Measurements from ENCODE around the gene CBY1. TPM values are rescaled to one million over a fixed set of nuclear protein-coding genes. Genes with fewer than 3 reads are reported as not detected.
"Not testable (repeated sequence)": the region's sequence is repeated elsewhere in the genome, so short reads cannot be mapped to it uniquely, and the experiment has no call there.

Gene CBY1
- polyA plus RNA-seq, 1 donor, result 38.7 TPM

GRCh38 chr22:38644245-38644644 lies 12.2 kb upstream of the CBY1 start:
- not testable (repeated sequence) for H3K27ac ChIP-seq (ENCODE audit: low read length); H3K27me3 ChIP-seq (ENCODE audit: control insufficient read depth, insufficient read depth, low read length); DNase-seq; H3K36me3 ChIP-seq (ENCODE audit: control insufficient read depth, insufficient read depth, low read length); H3K4me3 ChIP-seq (ENCODE audit: low read length); H3K9me3 ChIP-seq (ENCODE audit: control insufficient read depth, low read depth, low read length); H3K4me1 ChIP-seq (ENCODE audit: control insufficient read depth, insufficient read depth, low read length)
- no CpG with 5 or more reads among the region's 5 CpGs for WGBS (ENCODE audit: insufficient coverage, low lambda C conversion rate)

- H3K36me3 ChIP-seq (ENCODE audit: control insufficient read depth, insufficient read depth, low read length), result no peaks in the 10 kb centered on the region
- H3K27me3 ChIP-seq (ENCODE audit: control insufficient read depth, insufficient read depth, low read length), result no peaks in the 10 kb centered on the region
- H3K4me1 ChIP-seq (ENCODE audit: control insufficient read depth, insufficient read depth, low read length), result no peaks in the 10 kb centered on the region
- no peak for DNase-seq
- H3K27ac ChIP-seq (ENCODE audit: low read length), result no peak overlapping the region
- no CpG with 5 or more reads among the region's 6 CpGs for WGBS (ENCODE audit: insufficient coverage, low lambda C conversion rate)
- no peak overlapping the region for H3K4me3 ChIP-seq (ENCODE audit: low read length)
- H3K9me3 ChIP-seq (ENCODE audit: control insufficient read depth, low read depth, low read length), result no peaks in the 10 kb centered on the region
These were observed 11.0 kb upstream of the CBY1 start for GRCh38 chr22:38645430-38645829.

GRCh38 chr22:38649841-38650522 lies 6.5 kb upstream of the CBY1 start:
- H3K9me3 ChIP-seq (ENCODE audit: control insufficient read depth, low read depth, low read length), result no peaks in the 10 kb centered on the region
- no peak overlapping the region for H3K4me3 ChIP-seq (ENCODE audit: low read length)
- H3K4me1 ChIP-seq (ENCODE audit: control insufficient read depth, insufficient read depth, low read length), result no peaks in the 10 kb centered on the region
- WGBS (ENCODE audit: insufficient coverage, low lambda C conversion rate), result 60% methylated on average over 1 of the region's 5 CpGs
- no peaks in the 10 kb centered on the region for H3K36me3 ChIP-seq (ENCODE audit: control insufficient read depth, insufficient read depth, low read length)
- no peaks in the 10 kb centered on the region for H3K27me3 ChIP-seq (ENCODE audit: control insufficient read depth, insufficient read depth, low read length)
- no peak for DNase-seq
- H3K27ac ChIP-seq (ENCODE audit: low read length), result no peak overlapping the region

GRCh38 chr22:38652859-38653258 lies 3.6 kb upstream of the CBY1 start:
- H3K4me1 ChIP-seq (ENCODE audit: control insufficient read depth, insufficient read depth, low read length), result no peaks in the 10 kb centered on the region

GRCh38 chr22:38653741-38654140 lies 2.7 kb upstream of the CBY1 start:
- Histone ChIP-seq H3K27me3 (ENCODE audit: control insufficient read depth, insufficient read depth, low read length) (no peaks in the 10 kb centered on the region), H3K4me3 (ENCODE audit: low read length) (no peak overlapping the region), H3K36me3 (ENCODE audit: control insufficient read depth, insufficient read depth, low read length) (no peaks in the 10 kb centered on the region), H3K9me3 (ENCODE audit: control insufficient read depth, low read depth, low read length) (no peaks in the 10 kb centered on the region), H3K4me1 (ENCODE audit: control insufficient read depth, insufficient read depth, low read length) (no peaks in the 10 kb centered on the region), H3K27ac (ENCODE audit: low read length) (no peak overlapping the region)
- DNase-seq, result no peak
- WGBS (ENCODE audit: insufficient coverage, low lambda C conversion rate), result no CpG with 5 or more reads among the region's 8 CpGs

More at GRCh38 chr22:38652859-38653258, 3.6 kb upstream of the CBY1 start:
- Histone ChIP-seq H3K36me3 (ENCODE audit: control insufficient read depth, insufficient read depth, low read length) (no peaks in the 10 kb centered on the region), H3K27ac (ENCODE audit: low read length) (peak overlapping the region; percentile 47), H3K27me3 (ENCODE audit: control insufficient read depth, insufficient read depth, low read length) (no peaks in the 10 kb centered on the region), H3K9me3 (ENCODE audit: control insufficient read depth, low read depth, low read length) (no peaks in the 10 kb centered on the region), H3K4me3 (ENCODE audit: low read length) (no peak overlapping the region)
- peak; percentile 71 to 84 for DNase-seq

- peak overlapping the region; percentile 90 for H3K27ac ChIP-seq (ENCODE audit: low read length)
- no peak for DNase-seq
- H3K9me3 ChIP-seq (ENCODE audit: control insufficient read depth, low read depth, low read length), result no peaks in the 10 kb centered on the region
- no CpG with 5 or more reads among the region's 22 CpGs for WGBS (ENCODE audit: insufficient coverage, low lambda C conversion rate)
- H3K27me3 ChIP-seq (ENCODE audit: control insufficient read depth, insufficient read depth, low read length), result no peaks in the 10 kb centered on the region
- H3K36me3 ChIP-seq (ENCODE audit: control insufficient read depth, insufficient read depth, low read length), result no peaks in the 10 kb centered on the region
- no peaks in the 10 kb centered on the region for H3K4me1 ChIP-seq (ENCODE audit: control insufficient read depth, insufficient read depth, low read length)
- peak overlapping the region; percentile 85 for H3K4me3 ChIP-seq (ENCODE audit: low read length)
These were observed 751 bp upstream of the CBY1 start for GRCh38 chr22:38655519-38656255.

GRCh38 chr22:38657045-38657909 lies 839 bp downstream of the CBY1 start:
- Histone ChIP-seq H3K27ac (ENCODE audit: low read length) (peak overlapping the region; percentile 90), H3K9me3 (ENCODE audit: control insufficient read depth, low read depth, low read length) (no peaks in the 10 kb centered on the region), H3K27me3 (ENCODE audit: control insufficient read depth, insufficient read depth, low read length) (no peaks in the 10 kb centered on the region), H3K4me1 (ENCODE audit: control insufficient read depth, insufficient read depth, low read length) (no peaks in the 10 kb centered on the region), H3K4me3 (ENCODE audit: low read length) (peak overlapping the region; percentile 85), H3K36me3 (ENCODE audit: control insufficient read depth, insufficient read depth, low read length) (peaks cover 8% of the 10 kb centered on the region)
- 0% methylated on average over 1 of the region's 16 CpGs for WGBS (ENCODE audit: insufficient coverage, low lambda C conversion rate)
- DNase-seq, result peak; percentile 16 to 64

- H3K4me1 ChIP-seq (ENCODE audit: control insufficient read depth, insufficient read depth, low read length), result no peaks in the 10 kb centered on the region
- peaks cover 28% of the 10 kb centered on the region for H3K36me3 ChIP-seq (ENCODE audit: control insufficient read depth, insufficient read depth, low read length)
- no peak overlapping the region for H3K27ac ChIP-seq (ENCODE audit: low read length)
- H3K9me3 ChIP-seq (ENCODE audit: control insufficient read depth, low read depth, low read length), result no peaks in the 10 kb centered on the region
- WGBS (ENCODE audit: insufficient coverage, low lambda C conversion rate), result no CpG with 5 or more reads among the region's 5 CpGs
- no peak overlapping the region for H3K4me3 ChIP-seq (ENCODE audit: low read length)
- no peaks in the 10 kb centered on the region for H3K27me3 ChIP-seq (ENCODE audit: control insufficient read depth, insufficient read depth, low read length)
- DNase-seq, result no peak
These were observed 18.4 kb downstream of the CBY1 start for GRCh38 chr22:38674888-38675287.

- Histone ChIP-seq H3K4me1 (ENCODE audit: control insufficient read depth, insufficient read depth, low read length) (no peaks in the 10 kb centered on the region), H3K27ac (ENCODE audit: low read length) (no peak overlapping the region), H3K36me3 (ENCODE audit: control insufficient read depth, insufficient read depth, low read length) (peaks cover 26% of the 10 kb centered on the region), H3K9me3 (ENCODE audit: control insufficient read depth, low read depth, low read length) (no peaks in the 10 kb centered on the region), H3K27me3 (ENCODE audit: control insufficient read depth, insufficient read depth, low read length) (no peaks in the 10 kb centered on the region), H3K4me3 (ENCODE audit: low read length) (no peak overlapping the region)
- no CpG with 5 or more reads among the region's 3 CpGs for WGBS (ENCODE audit: insufficient coverage, low lambda C conversion rate)
- no peak for DNase-seq
These were observed 19.4 kb downstream of the CBY1 start for GRCh38 chr22:38675833-38676232.

- H3K27me3 ChIP-seq (ENCODE audit: control insufficient read depth, insufficient read depth, low read length), result no peaks in the 10 kb centered on the region
- peak; percentile 83 to 94 for DNase-seq
- 17% methylated on average over 1 of the region's 60 CpGs for WGBS (ENCODE audit: insufficient coverage, low lambda C conversion rate)
- H3K4me3 ChIP-seq (ENCODE audit: low read length), result peak within 1 kb of the TSS; percentile 74
- no peaks in the 10 kb centered on the region for H3K9me3 ChIP-seq (ENCODE audit: control insufficient read depth, low read depth, low read length)
- peaks cover 9% of the 10 kb centered on the region for H3K4me1 ChIP-seq (ENCODE audit: control insufficient read depth, insufficient read depth, low read length)
- H3K36me3 ChIP-seq (ENCODE audit: control insufficient read depth, insufficient read depth, low read length), result peaks cover 33% of the 10 kb centered on the region
- peak within 1 kb of the TSS; percentile 56 for H3K27ac ChIP-seq (ENCODE audit: low read length)
These were observed 25.3 kb downstream of the CBY1 start, which contains the start of gene TOMM22 for GRCh38 chr22:38681582-38682335. Gene TOMM22 (plus strand): TSS chr22:38681957. CDS start chr22:38681979, 22 bp downstream.

Data from large intestine (tissue), 3 donors.